Mammary epithelial cell (primary cell): ENCODE results near the gene ATP2B2.

ENCODE experiments used
- CTCF ChIP-seq, 2 donors: IDR thresholded peaks in 1 of 2; conservative IDR thresholded peaks in 1 of 2; 2 replicates each; pipeline ENCODE4 v1.5.1; 2011 to 2012; ENCODE audit warnings: inconsistent platforms in 2 of 2, low read length in 2 of 2, mild to moderate bottlenecking in 2 of 2, control low read depth in 1 of 2, low read depth in 1 of 2; ENCODE audit not compliant: insufficient read depth in 1 of 2; ENCODE audit errors: extremely low read depth in 1 of 2
- EZH2 ChIP-seq: IDR thresholded peaks from 2 replicates; pipeline ENCODE4 v1.6.1; 2012; ENCODE audit warnings: low read length, inconsistent platforms, borderline replicate concordance

- TF ChIP-seq CTCF (conservative IDR thresholded peaks at IDR 0.05 in 1 of 2, IDR thresholded peaks at IDR 0.05 in 1 of 2; ENCODE audit: extremely low read depth in 1 of 2, insufficient read depth in 1 of 2, low read depth in 1 of 2, low read length in 2 of 2) (no peak), EZH2 (no peak)
These were observed 136.9 kb downstream of the ATP2B2 start for GRCh38 chr3:10368512-10368911.
